ENCODE measurements around the gene KAT6B.

The KAT6B gene

DNA sequence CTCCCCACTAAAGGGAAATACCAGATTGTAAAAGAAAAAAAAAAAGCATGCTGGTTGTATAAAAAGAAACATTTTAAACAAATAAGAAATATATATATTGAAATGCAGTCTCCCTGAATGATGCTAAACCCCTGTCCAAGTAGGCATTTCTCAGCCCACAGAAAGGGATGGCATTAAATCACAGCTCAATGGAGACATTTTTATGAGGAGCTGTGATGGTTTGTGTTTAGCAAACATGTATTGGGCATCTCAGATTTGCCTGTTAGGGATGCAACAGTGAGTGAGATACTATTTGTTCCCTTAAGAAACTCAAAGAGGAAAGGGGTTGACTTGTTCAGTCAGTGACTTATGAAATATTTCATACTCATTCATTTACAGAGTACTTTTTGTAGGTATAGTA, 51.5 kb downstream of the KAT6B start:
- no peak for DNase-seq (ENCODE audit: low read depth)
- TF ChIP-seq CTCF (conservative IDR thresholded peaks at IDR 0.05; ENCODE audit: low read depth, low read length) = no peak

DNA sequence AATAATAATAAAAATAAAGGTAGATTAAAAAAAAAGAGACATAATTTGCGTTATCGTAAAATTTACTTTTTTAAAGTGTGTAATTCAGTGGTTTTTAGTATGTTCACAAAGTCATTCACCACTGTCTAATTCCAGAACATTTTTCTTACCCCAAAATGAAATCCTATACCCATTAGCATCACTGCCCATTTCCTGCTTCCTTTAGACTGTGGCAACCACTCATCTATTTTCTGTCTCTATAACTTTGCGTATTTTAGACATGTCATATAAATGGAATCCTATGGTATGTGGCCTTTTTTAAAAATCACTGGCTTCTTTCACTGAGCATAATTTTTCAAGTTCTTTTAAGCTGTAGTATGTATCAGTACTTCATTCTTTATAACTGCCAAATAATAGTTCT, 53.6 kb downstream of the KAT6B start:
- peak; percentile 29 for DNase-seq (ENCODE audit: low read depth)

More for the DNA sequence above, 51.5 kb downstream of the KAT6B start:
- H3K4me3 ChIP-seq (ENCODE audit: low read depth, low read length) = no peak overlapping the region

DNA sequence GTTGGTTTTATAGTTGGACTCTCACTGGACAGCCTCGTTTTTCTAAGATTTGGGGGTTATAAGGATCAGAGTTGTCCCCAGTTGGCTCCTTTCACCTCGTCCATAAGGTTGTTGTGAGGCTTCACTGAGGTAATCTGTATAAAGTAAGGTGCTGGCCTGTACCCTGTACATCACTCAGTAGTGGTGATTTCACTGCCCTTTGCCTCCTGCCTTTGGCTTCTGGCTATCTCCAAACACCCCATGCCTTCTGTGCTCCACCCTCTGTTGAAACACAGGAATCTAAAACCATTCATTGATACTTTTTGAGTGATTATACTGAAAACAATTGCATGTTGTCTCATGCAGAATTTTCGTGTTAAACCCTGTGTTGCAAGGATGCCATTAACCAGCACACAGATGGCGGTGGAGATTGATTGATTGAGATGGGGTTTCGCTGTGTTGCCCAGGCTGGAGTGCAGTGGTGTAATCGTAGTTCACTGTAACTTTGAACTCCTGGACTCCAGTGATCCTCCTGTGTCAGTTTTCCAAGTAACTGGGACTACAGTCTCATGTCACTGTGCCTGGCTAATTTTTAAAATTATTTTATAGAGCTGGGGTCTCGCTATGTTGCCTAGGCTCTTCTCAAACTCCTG, 55.0 kb downstream of the KAT6B start:
- H3K4me3 ChIP-seq (ENCODE audit: low read depth, low read length) = no peak overlapping the region
- TF ChIP-seq CTCF (conservative IDR thresholded peaks at IDR 0.05; ENCODE audit: low read depth, low read length) = no peak
- DNase-seq (ENCODE audit: low read depth) = no peak

More for the DNA sequence above, 53.6 kb downstream of the KAT6B start:
- no peak for TF ChIP-seq CTCF (conservative IDR thresholded peaks at IDR 0.05; ENCODE audit: low read depth, low read length)
- H3K4me3 ChIP-seq (ENCODE audit: low read depth, low read length) = no peak overlapping the region

DNA sequence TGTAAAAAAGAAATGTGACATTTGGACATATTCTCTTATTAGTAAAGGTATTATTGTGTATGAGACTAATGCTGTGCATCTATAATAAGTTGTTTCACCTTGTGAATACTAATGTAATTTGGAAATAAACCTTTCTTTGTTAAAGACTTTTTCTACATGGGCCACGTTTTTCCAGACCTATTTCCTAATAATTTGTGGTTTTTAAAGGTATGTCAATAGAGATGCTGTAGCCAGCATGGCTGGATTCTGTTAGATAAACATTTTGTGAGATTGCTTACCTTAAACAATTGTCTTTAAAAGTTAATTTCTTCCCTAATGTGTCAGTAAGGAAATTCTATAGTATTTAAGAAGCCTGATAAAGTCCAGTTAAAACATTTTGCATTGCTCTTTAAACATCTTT, 56.0 kb downstream of the KAT6B start:
- DNase-seq (ENCODE audit: low read depth) = peak; percentile 53
- no peak for TF ChIP-seq CTCF (conservative IDR thresholded peaks at IDR 0.05; ENCODE audit: low read depth, low read length)
- H3K4me3 ChIP-seq (ENCODE audit: low read depth, low read length) = no peak overlapping the region

DNA sequence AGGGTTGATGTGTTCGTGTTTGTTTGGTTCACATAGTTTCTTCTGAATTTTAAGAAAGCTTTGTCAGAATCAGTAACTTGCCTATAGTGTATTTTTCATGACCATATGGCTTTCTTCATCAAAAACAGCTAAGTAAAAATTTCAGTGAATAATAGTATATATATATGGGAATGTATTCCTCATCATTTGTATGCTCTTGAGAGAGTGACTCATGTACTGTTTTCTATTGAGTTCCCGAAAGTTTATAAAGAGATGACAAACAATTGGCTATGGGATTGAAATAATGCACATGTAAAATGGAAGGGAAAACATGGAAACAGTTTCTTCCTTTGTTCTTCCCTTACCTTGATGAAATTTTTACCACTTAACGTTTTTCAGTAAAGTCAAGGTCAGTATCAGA, 56.4 kb downstream of the KAT6B start:
- no peak for TF ChIP-seq CTCF (conservative IDR thresholded peaks at IDR 0.05; ENCODE audit: low read depth, low read length)
- DNase-seq (ENCODE audit: low read depth) = peak; percentile 27
- H3K4me3 ChIP-seq (ENCODE audit: low read depth, low read length) = no peak overlapping the region

DNA sequence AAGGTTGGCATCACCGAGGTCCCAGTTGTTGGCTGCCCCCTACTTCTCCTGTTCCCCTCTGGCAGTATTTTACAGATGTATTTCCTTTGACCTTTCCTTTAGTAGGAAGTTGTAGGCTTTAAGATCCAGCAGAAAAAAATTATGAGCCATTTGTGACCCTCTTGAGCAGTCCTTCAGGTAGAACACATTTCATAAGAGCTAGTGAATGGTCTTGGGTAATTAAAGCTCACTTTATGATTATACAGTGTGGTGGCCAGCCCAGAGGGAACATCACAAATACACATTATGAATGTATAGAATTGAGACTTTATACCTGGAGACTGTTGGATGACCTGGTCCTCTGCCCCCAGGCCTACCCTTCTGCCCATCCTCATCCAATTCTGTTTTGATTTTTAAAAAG, 57.0 kb downstream of the KAT6B start:
- H3K4me3 ChIP-seq (ENCODE audit: low read depth, low read length) = no peak overlapping the region
- TF ChIP-seq CTCF (conservative IDR thresholded peaks at IDR 0.05; ENCODE audit: low read depth, low read length) = no peak
- no peak for DNase-seq (ENCODE audit: low read depth)

GRCh38 chr10:74887614-74888284, 61.3 kb downstream of the KAT6B start:
- no peak overlapping the region for H3K4me3 ChIP-seq (ENCODE audit: low read depth, low read length)
- no peak for DNase-seq (ENCODE audit: low read depth)
- no peak for TF ChIP-seq CTCF (conservative IDR thresholded peaks at IDR 0.05; ENCODE audit: low read depth, low read length)

Data from choroid plexus epithelial cell (primary cell).